Embryonic facial prominence (tissue), 1 donor: ENCODE data around the gene FRAS1.
"Not testable (repeated sequence)": the region's sequence is repeated elsewhere in the genome, so short reads cannot be mapped to it uniquely, and the experiment has no call there.

ENCODE experiments used
- DNase-seq: peaks from one replicate; pipeline ENCODE4 v3.0.0-alpha.2; 2016; ENCODE audit errors: extremely low spot score

The FRAS1 gene

GRCh38 chr4:78545275-78546246 is 488.4 kb downstream of the FRAS1 start:
- DNase-seq: no peak

GRCh38 chr4:78547899-78548298 is 490.8 kb downstream of the FRAS1 start:
- DNase-seq: not testable (repeated sequence)

DNA sequence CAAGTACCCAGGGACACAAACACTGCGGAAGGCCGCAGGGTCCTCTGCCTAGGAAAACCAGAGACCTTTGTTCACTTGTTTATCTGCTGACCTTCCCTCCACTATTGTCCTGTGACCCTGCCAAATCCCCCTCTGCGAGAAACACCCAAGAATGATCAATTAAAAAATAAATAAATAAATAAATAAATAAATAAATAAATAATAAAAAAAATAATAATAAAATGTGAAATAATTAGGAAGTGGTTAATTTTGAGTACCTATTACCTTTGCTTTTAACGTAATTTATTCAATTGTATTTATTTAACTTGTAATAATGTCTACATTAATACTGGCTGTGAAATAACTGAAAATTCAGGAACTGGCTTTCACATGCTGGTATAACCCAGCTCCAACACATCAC is 491.8 kb downstream of the FRAS1 start:
- DNase-seq: not testable (repeated sequence)

GRCh38 chr4:78551420-78552351 is 494.6 kb downstream of the FRAS1 start, which contains the start of gene ANXA3:
Gene ANXA3, plus strand, starts transcription at chr4:78551770. Its CDS starts 2,704 bp downstream, at chr4:78554474.
- no peak for DNase-seq

DNA sequence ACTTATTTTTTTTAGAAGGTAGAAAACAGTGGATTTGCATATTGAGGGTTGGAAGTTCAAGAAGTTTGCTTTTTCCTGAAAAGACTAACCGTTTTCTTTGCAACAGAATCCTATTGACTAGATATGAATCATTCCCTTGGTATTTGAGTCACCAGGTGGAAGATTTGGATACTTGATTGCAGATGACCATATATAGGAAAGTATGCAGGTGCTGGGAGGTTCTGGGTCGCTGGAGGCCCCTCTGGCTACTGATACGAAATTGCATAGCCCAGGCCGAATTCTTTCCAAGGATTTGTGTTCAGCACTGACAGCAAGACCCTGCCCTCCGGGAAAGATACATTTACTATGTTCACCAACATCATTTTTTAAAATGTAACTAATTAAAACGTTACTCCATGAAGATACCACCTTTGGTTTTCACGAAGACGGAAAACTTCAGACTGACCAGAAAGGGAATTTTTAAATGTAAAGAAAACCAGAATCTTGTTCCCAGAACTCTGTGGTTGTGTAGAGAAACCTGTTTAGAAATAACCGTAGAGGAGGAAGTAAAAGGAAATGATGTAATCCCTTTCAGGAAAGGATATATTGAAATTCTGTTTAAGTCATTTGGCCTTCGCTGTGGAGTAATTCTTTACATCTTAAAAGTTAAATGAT is 495.4 kb downstream of the FRAS1 start:
- no peak for DNase-seq

DNA sequence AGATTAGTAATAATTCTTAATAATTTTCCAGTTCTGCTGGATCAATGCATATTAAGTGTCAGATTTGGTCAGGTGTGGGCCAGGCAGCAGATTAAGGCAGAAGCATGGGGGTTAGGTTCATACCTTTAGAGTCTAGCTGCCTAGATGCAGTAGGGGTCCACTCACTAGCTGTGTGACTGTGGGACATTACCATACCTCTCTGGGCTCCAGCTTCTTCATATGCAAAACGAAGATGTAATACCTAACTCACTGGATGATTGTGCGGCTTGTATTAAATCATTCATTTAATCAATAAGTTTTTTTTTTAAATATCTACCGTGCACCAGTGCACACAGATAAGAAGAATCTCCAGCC is 495.9 kb downstream of the FRAS1 start:
- no peak for DNase-seq

DNA sequence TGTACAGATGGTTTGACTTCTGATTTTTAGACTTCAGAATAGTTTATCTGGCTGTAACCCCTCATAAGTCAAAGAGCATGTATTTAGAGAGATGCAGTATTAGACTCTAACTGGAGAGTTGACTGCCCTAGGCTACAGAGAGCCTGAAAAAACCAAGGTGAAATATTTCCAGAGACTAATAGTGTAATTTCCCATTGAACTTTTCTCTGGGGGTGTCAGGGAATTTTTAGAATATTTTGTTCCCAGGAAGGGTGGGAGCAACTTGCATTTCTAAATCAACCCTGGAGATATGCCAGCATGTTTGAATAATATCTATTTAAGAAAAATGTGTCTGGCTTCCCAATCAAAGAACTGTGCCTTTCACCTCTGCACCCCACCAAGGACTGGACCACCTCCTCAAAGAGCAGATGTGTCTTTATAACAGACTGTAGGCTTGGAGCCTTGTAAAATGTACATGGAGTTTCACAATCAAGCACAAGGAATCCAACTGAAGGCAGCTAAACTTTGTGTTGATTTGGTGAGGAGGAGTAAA is 496.5 kb downstream of the FRAS1 start:
- no peak for DNase-seq

GRCh38 chr4:78556665-78557064 is 499.5 kb downstream of the FRAS1 start:
- no peak for DNase-seq

- DNase-seq: no peak
Measured at GRCh38 chr4:78557841-78558240, 500.7 kb downstream of the FRAS1 start.

DNA sequence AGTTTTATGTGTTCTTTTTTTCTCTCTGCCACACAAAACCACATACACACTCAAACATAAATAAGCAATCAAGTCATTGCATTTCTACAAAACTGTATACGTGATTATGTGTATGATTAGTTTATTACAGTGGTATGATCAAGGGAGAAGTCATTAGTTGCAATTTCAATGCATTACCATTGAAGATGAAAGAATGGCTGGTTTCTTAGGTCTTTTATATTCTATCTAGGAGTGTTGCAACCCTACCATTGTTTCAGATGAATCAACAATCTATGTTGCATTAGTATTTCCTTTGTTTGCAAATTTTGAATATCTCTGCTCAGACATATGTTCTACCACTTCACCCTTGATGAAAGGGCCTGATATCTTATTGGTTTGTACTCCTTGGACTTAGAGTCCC is 501.3 kb downstream of the FRAS1 start:
- DNase-seq: no peak

GRCh38 chr4:78560296-78560963 is 503.3 kb downstream of the FRAS1 start:
- DNase-seq: no peak

- no peak for DNase-seq
Measured at GRCh38 chr4:78561677-78562076, 504.6 kb downstream of the FRAS1 start.

DNA sequence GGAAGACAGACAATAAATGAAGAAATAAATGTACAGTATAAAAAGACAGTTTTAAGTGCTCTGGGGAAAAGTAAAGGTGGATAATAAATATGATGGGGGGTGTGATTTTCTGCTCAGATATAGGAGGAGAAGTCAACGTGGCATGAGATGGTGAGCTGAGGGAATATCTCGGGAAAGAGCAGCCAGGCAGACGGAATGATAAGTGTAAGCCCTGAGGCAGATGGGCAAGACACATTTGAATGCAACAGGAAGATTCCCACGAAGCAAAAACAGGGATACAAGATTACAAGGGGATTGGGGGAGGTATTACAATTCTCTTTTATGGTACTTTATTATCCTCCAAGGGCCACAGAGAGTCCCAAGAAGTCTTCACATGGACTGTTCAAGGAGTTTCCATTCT is 505.6 kb downstream of the FRAS1 start:
- DNase-seq: no peak

DNA sequence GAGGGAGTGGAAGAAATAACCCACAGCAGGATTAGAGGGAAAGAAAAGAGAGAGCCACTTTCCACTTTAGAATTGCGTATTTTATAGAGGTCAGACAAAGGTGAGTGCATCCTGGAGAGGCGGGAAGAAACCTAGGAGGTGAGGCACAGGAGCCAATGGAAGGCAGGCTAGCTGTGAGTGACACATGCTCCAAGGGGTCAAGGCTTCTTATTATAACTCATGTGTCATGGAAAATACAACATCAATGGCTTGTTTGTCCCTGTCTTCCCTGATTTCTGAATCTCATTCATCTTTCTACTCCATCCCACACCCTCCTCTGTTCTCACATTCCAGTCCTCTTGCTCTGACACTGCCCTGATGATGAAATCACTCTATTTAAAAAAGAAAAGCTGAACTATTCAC is 508.8 kb downstream of the FRAS1 start:
- no peak for DNase-seq

- DNase-seq: no peak
Measured at GRCh38 chr4:78566834-78567499, 509.8 kb downstream of the FRAS1 start.

GRCh38 chr4:78567500-78568060 is 510.5 kb downstream of the FRAS1 start:
- no peak for DNase-seq

DNA sequence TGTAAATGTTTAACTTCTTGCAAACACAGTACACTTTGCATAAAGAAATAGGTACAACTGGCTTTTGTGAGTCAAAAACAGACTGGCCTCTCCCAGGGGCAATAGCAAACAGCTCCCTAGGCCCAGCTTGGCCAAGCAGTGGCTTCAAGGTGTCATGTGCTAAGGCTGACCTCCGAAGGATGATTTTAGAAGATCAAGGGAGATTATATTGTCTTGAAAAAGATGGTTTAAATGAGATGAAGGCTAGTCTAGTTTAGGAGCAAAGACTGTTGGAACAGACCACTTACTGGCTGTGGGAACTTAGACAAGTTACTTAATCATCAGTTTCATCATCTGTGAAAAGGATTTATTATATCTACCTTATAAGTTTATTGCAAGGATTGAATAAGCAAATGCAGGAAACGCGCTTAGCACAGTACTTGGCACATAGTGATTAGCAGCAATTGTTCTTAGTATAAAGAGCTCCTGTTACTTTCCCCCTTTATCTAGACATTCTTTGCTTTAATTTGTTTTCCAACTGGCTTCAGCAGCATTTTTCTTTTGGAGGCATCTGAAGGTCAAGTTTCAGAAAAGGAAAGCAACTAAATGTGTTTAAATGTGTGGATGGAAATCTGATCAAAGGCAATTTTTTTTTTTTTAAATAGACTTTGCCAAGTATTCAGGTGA is 511.6 kb downstream of the FRAS1 start:
- no peak for DNase-seq

DNA sequence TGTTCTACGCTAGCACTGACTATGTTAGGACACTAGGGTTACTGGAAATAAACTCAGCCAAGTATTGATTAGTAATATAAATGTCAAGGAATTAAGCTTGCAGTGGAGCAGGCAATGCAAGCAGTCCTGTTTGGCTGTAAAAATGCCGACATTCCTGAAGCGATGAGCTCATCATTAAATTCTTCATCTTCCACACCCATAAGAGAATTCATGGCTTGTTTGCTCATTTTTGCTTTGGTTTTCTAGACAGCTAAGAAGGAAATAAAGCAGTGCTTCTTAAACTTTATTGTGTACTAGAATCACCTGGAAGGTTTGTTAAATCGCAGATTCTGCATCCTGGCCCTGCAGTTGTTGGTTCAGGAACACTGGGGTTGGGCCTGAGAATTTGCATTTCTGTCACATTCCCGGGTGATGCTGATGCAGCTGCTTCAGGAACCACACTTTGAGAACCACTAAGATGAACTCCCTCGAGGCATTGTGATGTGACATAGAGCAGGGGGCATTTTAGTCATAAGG is 512.2 kb downstream of the FRAS1 start:
- no peak for DNase-seq

DNA sequence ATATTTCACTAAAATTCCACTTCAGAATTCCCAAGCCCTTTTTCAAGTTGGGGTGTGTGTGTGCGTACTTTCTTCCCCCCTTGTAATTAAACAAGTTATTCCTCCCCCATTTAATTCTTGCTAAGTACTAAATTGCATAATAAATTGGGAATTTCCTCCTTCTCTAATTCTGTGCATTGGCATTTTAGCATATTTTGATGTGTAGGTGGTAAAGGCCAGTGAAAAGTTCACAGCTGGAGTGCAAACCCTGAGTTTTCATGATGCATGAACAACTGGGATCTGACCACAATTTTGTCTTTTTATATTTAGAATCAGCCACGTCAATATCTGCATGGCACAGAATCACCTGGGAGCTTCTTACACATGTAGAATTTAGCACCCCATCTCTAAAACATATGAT is 513.0 kb downstream of the FRAS1 start:
- DNase-seq: no peak
